GM18870 (cell line): Measurements from ENCODE around the gene SLC35F6.
"Not testable (repeated sequence)": the region's sequence is repeated elsewhere in the genome, so short reads cannot be mapped to it uniquely, and the experiment has no call there.

Experiments
- ATAC-seq: cut with Tn5 transposase; IDR thresholded peaks from one replicate; pipeline ENCODE4 v1.9.1; 2021; ENCODE audit warnings: moderate library complexity; ENCODE audit not compliant: unreplicated experiment

SLC35F6 gene

DNA sequence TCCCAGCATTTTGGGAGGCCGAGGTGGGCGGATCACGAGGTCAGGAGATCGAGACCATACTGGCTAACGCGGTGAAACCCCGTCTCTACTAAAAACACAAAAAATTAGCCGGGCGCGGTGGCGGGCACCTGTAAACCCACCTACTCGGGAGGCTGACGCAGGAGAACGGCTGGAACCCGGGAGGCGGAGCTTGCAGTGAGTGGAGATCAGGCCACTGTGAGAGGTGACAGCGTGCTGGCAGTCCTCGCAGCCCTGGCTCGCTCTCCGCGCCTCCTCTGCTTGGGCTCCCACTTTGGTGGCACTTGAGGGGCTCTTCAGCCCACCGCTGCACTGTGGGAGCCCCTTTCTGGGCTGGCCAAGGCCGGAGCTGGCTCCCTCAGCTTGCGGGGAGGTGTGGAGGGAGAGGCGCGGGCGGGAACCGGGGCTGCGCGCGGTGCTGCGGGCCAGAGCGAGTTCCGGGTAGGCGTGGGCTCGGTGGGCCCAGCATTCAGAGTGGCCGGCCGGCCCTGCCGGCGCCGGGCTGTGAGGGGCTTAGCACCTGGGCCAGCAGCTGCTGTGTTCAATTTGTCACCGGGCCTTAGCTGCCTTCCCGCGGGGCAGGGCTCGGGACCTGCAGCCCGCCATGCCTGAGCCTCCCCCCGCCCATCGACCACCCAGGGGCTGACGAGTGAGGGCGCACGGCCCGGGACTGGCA is 50.1 kb downstream of the SLC35F6 start:
- not testable (repeated sequence) for ATAC-seq

DNA sequence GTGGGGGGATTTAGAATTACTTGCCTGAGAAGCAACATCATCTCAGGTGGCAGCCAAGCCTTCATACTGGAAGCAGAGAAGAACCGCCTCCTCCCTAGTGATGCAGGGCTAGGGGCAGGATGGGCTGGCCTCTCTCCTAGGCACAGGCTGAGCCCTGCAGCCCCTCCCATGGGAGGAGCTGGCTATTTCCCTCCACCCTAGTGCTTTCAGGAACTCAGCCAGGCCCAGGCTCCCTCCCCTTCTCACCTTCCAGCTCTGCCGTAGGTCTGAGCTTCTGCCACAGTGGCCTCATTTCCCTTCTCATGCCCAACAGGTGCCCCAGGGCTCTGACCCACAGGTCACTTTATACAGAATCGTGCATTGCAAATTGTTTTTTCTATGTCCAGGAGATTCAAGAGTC is 52.8 kb downstream of the SLC35F6 start:
- ATAC-seq: no peak

- ATAC-seq: no peak
Measured at GRCh38 chr2:26818255-26818654, 54.2 kb downstream of the SLC35F6 start.

DNA sequence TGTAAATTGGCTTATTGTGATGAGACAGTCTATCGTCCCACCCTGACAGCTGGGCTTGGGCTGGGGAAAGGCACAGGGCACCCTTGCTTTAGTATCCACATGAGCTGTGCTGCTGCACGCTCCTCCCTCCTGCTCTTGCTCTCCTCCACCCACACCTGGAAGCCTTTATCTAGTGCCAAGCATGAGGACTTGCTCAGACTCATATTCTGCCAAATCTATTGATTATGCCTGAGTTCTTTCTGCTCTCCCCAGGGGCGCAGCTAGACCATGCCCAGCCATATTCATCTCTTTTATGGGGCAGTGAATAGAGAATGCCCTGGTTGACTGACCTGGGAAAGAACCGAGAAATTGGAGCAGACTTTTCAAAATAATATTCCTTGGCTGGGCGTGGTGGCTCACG is 54.9 kb downstream of the SLC35F6 start:
- no peak for ATAC-seq

DNA sequence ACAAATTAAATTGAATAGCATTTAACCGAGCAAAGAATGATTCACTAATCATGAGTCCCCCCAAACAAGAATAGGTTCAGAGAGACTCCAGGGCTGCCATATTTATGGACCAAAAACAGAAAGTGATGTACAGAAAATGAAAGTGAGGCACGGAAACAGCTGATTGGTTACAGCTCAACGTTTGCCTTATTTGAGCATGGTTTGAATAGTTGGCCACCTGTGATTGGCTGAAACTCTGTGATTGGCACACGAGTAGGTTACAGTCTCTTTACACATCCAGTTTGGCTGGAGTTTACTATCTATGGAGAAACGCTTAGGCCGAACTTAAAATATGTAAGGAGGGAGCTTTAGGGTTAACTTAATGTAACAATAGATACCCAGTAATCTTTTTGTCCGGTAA is 56.8 kb downstream of the SLC35F6 start:
- ATAC-seq: no peak

- no peak for ATAC-seq
Measured at GRCh38 chr2:26822877-26823276, 58.8 kb downstream of the SLC35F6 start.
